Neural crest cell (in vitro differentiated cells): Measurements from ENCODE around the gene PUS7. TPM values are rescaled to one million over a fixed set of nuclear protein-coding genes. Genes with fewer than 3 reads are reported as not detected.
"Not testable (repeated sequence)": the region's sequence is repeated elsewhere in the genome, so short reads cannot be mapped to it uniquely, and the experiment has no call there.

Source experiments
- DNase-seq: peaks from one replicate; pipeline ENCODE4 v3.0.0; 2021; ENCODE audit warnings: low read depth, mixed read lengths, low spot score
- H3K27ac Mint-ChIP-seq: one replicate; pipeline ENCODE4 v1.8.0; 2021; ENCODE audit warnings: mild to moderate bottlenecking, mixed read lengths; ENCODE audit not compliant: unreplicated experiment
- H3K27me3 Mint-ChIP-seq: 2 replicates; pipeline ENCODE4 v1.8.0; 2021; ENCODE audit warnings: low read depth, mild to moderate bottlenecking, mixed read lengths
- H3K36me3 Mint-ChIP-seq: 2 replicates; pipeline ENCODE4 v1.8.0; 2021; ENCODE audit warnings: low read depth, mild to moderate bottlenecking, mixed read lengths
- H3K4me1 Mint-ChIP-seq: 2 replicates; pipeline ENCODE4 v1.8.0; 2021; ENCODE audit warnings: mixed read lengths
- H3K4me3 Mint-ChIP-seq: one replicate; pipeline ENCODE4 v1.8.0; 2021; ENCODE audit warnings: mild to moderate bottlenecking, mixed read lengths
- H3K9me3 Mint-ChIP-seq: 2 replicates; pipeline ENCODE4 v1.8.0; 2021; ENCODE audit warnings: mixed read lengths
- total RNA-seq: library from RNA; stranded (reverse); gene quantifications from 2 replicates; pipeline ENCODE4 v1.2.1, GENCODE V29; 2021
- TF ChIP-seq, protein P1 (sequence below): fragments of 200-600 bp; sonication (generic); conservative IDR thresholded peaks from 2 replicates; pipeline ENCODE4 v1.5.0; 2021; ENCODE audit warnings: antibody characterized with exemption, mild to moderate bottlenecking

Gene PUS7
- total RNA-seq, 1 donor from 2014 or later, result 38.0 TPM

DNA sequence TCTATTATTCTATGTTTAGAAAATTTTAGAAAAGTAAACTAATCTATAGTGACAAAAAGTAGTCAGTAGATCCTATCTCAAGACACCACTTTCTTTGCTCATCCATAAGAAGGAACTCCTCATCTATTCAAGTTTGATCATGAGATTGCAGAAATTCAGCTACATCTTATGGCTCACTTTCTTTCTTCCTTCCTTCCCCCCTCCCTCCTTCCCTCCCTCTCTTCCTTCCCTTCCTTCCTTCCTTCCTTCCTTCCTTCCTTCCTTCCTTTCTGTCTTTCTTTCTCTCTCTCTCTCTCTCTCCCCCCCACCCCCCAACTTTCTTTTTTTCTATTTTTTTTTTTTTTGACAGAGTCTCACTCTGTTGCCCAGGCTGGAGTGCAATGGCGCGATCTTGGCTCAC, 98.1 kb downstream of the PUS7 start:
- Mint-ChIP-seq H3K9me3 (peaks cover 2% of the 10 kb centered on the region), H3K4me3 (no peak overlapping the region), H3K27me3 (no peaks in the 10 kb centered on the region), H3K27ac (no peak overlapping the region), H3K36me3 (no peaks in the 10 kb centered on the region), H3K4me1 (no peaks in the 10 kb centered on the region)
- no peak for DNase-seq
- TF ChIP-seq, protein P1, sequence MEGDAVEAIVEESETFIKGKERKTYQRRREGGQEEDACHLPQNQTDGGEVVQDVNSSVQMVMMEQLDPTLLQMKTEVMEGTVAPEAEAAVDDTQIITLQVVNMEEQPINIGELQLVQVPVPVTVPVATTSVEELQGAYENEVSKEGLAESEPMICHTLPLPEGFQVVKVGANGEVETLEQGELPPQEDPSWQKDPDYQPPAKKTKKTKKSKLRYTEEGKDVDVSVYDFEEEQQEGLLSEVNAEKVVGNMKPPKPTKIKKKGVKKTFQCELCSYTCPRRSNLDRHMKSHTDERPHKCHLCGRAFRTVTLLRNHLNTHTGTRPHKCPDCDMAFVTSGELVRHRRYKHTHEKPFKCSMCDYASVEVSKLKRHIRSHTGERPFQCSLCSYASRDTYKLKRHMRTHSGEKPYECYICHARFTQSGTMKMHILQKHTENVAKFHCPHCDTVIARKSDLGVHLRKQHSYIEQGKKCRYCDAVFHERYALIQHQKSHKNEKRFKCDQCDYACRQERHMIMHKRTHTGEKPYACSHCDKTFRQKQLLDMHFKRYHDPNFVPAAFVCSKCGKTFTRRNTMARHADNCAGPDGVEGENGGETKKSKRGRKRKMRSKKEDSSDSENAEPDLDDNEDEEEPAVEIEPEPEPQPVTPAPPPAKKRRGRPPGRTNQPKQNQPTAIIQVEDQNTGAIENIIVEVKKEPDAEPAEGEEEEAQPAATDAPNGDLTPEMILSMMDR, result no peak

DNA sequence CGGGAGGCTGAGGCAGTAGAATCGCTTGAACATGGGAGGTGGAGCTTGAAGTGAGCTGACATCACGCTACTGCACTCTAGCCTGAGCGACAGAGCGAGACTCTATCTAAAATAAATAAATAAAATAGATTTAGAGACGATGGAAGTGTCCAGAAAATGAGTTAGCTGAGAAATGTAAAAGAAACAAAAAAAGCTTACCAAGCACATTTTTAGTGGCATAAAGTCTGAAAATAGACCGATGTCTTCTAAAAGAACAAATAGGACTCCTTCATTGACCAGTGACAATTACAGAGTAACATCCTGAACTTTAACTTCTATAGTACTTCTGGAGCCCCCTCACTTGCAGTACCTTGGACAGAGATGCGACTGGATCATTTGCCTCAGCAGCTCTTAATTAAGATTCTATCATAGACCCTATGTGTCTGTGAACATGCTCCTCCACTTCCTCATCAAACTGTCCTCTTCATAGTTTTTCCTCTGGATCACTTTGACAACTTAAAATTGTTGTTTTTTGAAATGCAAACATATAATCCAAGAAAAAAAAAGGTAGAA, 108.1 kb downstream of the PUS7 start:
- Mint-ChIP-seq H3K4me1 (no peaks in the 10 kb centered on the region), H3K27me3 (no peaks in the 10 kb centered on the region), H3K36me3 (no peaks in the 10 kb centered on the region), H3K9me3 (no peaks in the 10 kb centered on the region), H3K27ac (no peak overlapping the region), H3K4me3 (no peak overlapping the region)
- no peak for DNase-seq
- TF ChIP-seq, protein P1, result no peak

DNA sequence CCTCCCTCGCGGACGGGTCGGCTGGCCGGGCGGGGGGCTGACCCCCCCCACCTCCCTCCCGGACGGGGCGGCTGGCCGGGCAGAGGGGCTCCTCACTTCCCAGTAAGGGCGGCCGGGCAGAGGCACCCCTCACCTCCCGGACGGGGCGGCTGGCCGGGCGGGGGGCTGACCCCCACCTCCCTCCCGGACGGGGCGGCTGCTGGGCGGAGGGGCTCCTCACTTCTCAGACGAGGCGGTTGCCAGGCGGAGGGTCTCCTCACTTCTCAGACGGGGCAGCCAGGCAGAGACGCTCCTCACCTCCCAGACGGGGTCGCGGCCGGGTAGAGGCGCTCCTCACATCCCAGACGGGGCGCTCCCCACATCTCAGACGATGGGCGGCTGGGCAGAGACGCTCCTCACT, 111.3 kb downstream of the PUS7 start:
- not testable (repeated sequence) for DNase-seq, H3K4me3 Mint-ChIP-seq, H3K36me3 Mint-ChIP-seq, H3K27me3 Mint-ChIP-seq, H3K27ac Mint-ChIP-seq, H3K4me1 Mint-ChIP-seq, H3K9me3 Mint-ChIP-seq

DNA sequence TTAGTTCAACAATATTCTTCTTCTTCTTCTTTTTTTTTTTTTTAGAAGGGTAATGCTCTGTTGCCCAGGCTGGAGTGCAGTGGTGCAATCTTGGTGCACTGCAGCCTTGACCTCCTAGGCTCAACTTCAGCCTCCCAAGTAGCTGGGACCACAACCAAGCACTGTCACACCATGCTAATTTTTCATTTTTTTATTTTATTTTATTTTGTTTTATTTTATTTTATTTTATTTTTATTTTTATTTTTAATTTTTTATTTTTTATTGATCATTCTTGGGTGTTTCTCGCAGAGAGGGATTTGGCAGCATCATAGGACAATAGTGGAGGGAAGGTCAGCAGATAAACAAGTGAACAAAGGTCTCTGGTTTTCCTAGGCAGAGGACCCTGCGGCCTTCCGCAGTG, 112.3 kb downstream of the PUS7 start:
- H3K4me3 Mint-ChIP-seq, H3K27me3 Mint-ChIP-seq, H3K9me3 Mint-ChIP-seq, DNase-seq, H3K36me3 Mint-ChIP-seq, H3K27ac Mint-ChIP-seq, H3K4me1 Mint-ChIP-seq: not testable (repeated sequence)

DNA sequence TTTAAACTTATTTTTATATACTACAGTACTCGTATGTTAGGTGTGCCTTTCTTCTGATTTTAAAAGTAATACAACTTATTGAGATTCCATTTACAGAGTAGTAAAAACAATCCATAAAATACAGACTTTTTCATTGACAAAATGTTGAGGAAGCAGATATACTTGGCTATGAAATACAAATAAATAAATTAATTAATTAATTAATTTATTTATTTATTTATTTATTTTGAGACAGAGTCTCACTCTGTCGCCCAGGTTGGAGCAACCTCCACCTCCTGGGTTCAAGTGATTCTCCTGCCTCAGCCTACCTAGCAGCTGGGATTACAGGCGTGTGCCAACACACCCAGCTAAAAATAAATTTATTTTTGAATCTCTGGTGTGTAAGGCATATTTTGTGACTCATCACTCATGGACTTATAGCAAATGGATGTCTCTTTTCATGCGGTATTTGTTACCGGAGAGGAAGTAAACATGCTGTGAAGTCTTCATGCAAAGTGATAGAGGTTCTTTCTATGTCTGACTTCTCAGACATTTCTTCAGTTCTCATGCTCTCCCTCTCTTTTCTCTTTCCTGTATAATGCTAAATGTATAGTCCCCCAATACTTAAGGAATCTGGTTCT, 113.2 kb downstream of the PUS7 start:
- no peak overlapping the region for H3K4me3 Mint-ChIP-seq
- no peak overlapping the region for H3K27ac Mint-ChIP-seq
- H3K36me3 Mint-ChIP-seq, result peaks cover 2% of the 10 kb centered on the region
- peaks cover 2% of the 10 kb centered on the region for H3K9me3 Mint-ChIP-seq
- no peak for DNase-seq
- TF ChIP-seq, protein P1, result no peak
- no peaks in the 10 kb centered on the region for H3K4me1 Mint-ChIP-seq
- no peaks in the 10 kb centered on the region for H3K27me3 Mint-ChIP-seq

Other genes with a start within 250 kb of the PUS7 start
- 43.1 and 44.6 TPM in 2 replicates for gene SRPK2, start 133.3 kb downstream of the PUS7 start, total RNA-seq
- 18.8 and 21.5 TPM in 2 replicates for gene RINT1, start 9.9 kb upstream of the PUS7 start, total RNA-seq
- gene EFCAB10, start 59.2 kb upstream of the PUS7 start, total RNA-seq, result 0.27 and 0.70 TPM in 2 replicates